OCI-LY7 (cell line): ENCODE results near the gene MT1E.

ENCODE experiments used
- EZH2phosphoT487 ChIP-seq: fragments of 200-600 bp; sonication (generic); IDR thresholded peaks from 2 replicates; pipeline ENCODE4 v1.6.1; 2018; ENCODE audit warnings: low read depth, borderline replicate concordance, mild to moderate bottlenecking, mixed run types, antibody characterized with exemption, low read length, moderate library complexity, mixed read lengths
- TF ChIP-seq, protein P1 (sequence below): fragments of 200-600 bp; sonication (generic); conservative IDR thresholded peaks from 2 replicates; pipeline ENCODE4 v1.5.1; 2014; ENCODE audit warnings: mild to moderate bottlenecking, antibody characterized with exemption, low read length, moderate library complexity, mixed read lengths

GRCh38 chr16:56664506-56664905, 38.9 kb downstream of the MT1E start:
- TF ChIP-seq, protein P1, sequence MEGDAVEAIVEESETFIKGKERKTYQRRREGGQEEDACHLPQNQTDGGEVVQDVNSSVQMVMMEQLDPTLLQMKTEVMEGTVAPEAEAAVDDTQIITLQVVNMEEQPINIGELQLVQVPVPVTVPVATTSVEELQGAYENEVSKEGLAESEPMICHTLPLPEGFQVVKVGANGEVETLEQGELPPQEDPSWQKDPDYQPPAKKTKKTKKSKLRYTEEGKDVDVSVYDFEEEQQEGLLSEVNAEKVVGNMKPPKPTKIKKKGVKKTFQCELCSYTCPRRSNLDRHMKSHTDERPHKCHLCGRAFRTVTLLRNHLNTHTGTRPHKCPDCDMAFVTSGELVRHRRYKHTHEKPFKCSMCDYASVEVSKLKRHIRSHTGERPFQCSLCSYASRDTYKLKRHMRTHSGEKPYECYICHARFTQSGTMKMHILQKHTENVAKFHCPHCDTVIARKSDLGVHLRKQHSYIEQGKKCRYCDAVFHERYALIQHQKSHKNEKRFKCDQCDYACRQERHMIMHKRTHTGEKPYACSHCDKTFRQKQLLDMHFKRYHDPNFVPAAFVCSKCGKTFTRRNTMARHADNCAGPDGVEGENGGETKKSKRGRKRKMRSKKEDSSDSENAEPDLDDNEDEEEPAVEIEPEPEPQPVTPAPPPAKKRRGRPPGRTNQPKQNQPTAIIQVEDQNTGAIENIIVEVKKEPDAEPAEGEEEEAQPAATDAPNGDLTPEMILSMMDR = no peak
- no peak for TF ChIP-seq EZH2phosphoT487
